K562 (cell line): ENCODE data around the gene KIAA0513. TPM values are rescaled to one million over a fixed set of nuclear protein-coding genes. Genes with fewer than 3 reads are reported as not detected.

Experiments
- BRF2 ChIP-seq: IDR thresholded peaks from 3 replicates; pipeline ENCODE4 v1.6.1; 2011; ENCODE audit warnings: borderline replicate concordance, mild to moderate bottlenecking; ENCODE audit not compliant: insufficient read length, insufficient read depth
- CBFA2T3 ChIP-seq: fragments of 450-650 bp; IDR thresholded peaks from 2 replicates; pipeline ENCODE4 v1.6.1; 2017
- CREBBP ChIP-seq: IDR thresholded peaks from one replicate; pipeline ENCODE4 v1.6.1; 2012; ENCODE audit warnings: low read depth, mild to moderate bottlenecking, control low read depth, inconsistent platforms, low read length
- DEAF1 ChIP-seq: fragments of 450-650 bp; formaldehyde crosslinking; IDR thresholded peaks from 2 replicates; pipeline ENCODE4 v1.4.0; 2020; ENCODE audit warnings: mild to moderate bottlenecking, moderate library complexity
- ETS1 ChIP-seq: conservative IDR thresholded peaks from 2 replicates; pipeline ENCODE4 v1.6.1; 2011; ENCODE audit warnings: low read depth, mild to moderate bottlenecking, low read length; ENCODE audit not compliant: control insufficient read depth
- NFE2 ChIP-seq: IDR thresholded peaks from 2 replicates; pipeline ENCODE4 v1.6.1; 2014; ENCODE audit warnings: antibody characterized with exemption, low read depth
- PHF20 ChIP-seq: fragments of 450-650 bp; IDR thresholded peaks from 2 replicates; pipeline ENCODE4 v1.6.1; 2018; ENCODE audit not compliant: partially characterized antibody
- ZBTB7A ChIP-seq: IDR thresholded peaks from 2 replicates; pipeline ENCODE4 v1.6.1; 2011; ENCODE audit warnings: low read depth, mild to moderate bottlenecking, low read length, moderate library complexity, borderline replicate concordance; ENCODE audit not compliant: control insufficient read depth
- ZNF134 ChIP-seq: fragments of 250-450 bp; sonication (Bioruptor Pico); conservative IDR thresholded peaks from 2 replicates; pipeline ENCODE4 v1.4.0; 2020
- ZNF184 ChIP-seq: sonication (generic); formaldehyde crosslinking; IDR thresholded peaks from 2 replicates; pipeline ENCODE4 v1.5.0; 2020; ENCODE audit warnings: missing genetic modification reagents
- ZNF24 ChIP-seq: fragments of 450-650 bp; IDR thresholded peaks from 2 replicates; pipeline ENCODE4 v1.6.1; 2016
- ZNF444 ChIP-seq: fragments of 250-450 bp; sonication (Bioruptor Pico); IDR thresholded peaks from 2 replicates; pipeline ENCODE4 v1.4.0; 2020; ENCODE audit warnings: mild to moderate bottlenecking, moderate library complexity
- ZNF512 ChIP-seq: IDR thresholded peaks from 2 replicates; pipeline ENCODE4 v1.6.1; 2016; ENCODE audit warnings: missing genetic modification characterization, missing compliant biosample characterization
- ZNF639 ChIP-seq, 2 experiments: fragments of 200-800 bp in 1 of 2; sonication (Bioruptor generic) in 1 of 2; sonication (generic) in 1 of 2; formaldehyde crosslinking in 1 of 2; IDR thresholded peaks in 1 of 2; conservative IDR thresholded peaks in 1 of 2; 2 replicates each; pipeline versions ENCODE4 v1.5.0 to v1.6.1; 2016 to 2020; ENCODE audit warnings: missing compliant biosample characterization in 1 of 2, missing genetic modification characterization in 1 of 2, missing genetic modification reagents in 1 of 2
- polyA plus RNA-seq, 8 experiments: library from polyadenylated mRNA; depleted of rRNA in 4 of 8; stranded (reverse) in 5 of 8; unstranded in 3 of 8; fragments of >200 nt; fragmentation: Nextera tagmentation in 2 of 8; fragmentation: Illumina TruSeq in 1 of 8; extraction: Ambion mirVana in 2 of 8; extraction: Trizol in 1 of 8; gene quantifications; 2 replicates each; pipeline versions ENCODE4 v1.2.1 to v1.2.3, GENCODE V29; 2011 to 2014; ENCODE audit warnings: inconsistent platforms in 1 of 8, missing spikeins in 1 of 8
- total RNA-seq, 7 experiments: library from RNA; depleted of rRNA in 6 of 7; stranded (reverse); fragments of >200 nt in 6 of 7; fragmentation: Illumina TruSeq in 2 of 7; extraction: Trizol in 2 of 7; gene quantifications; 2 replicates each; pipeline versions ENCODE4 v1.2.1 to v1.2.3, GENCODE V29; 2011 to 2021; ENCODE audit warnings: low replicate concordance in 1 of 7

KIAA0513 gene
- total and polyA plus RNA-seq, 9 of the 15 experiments (the other 6 are each of a cell fraction or from before 2014, with no cell fraction given): 0.18 to 13.7 (median 10.2) TPM

GRCh38 chr16:85126705-85127378 is 99.2 kb downstream of the KIAA0513 start (continued):
- TF ChIP-seq DEAF1 (CRISPR knock-in tag) (no peak), CBFA2T3 (peak; percentile 14; the same call in 1 of the 2 replicates), ZNF444 (CRISPR knock-in tag) (no peak), PHF20 (no peak), ZBTB7A (peak; percentile 46; the same call in 1 of the 2 replicates), CREBBP (no peak), ZNF184 (CRISPR knock-in tag) (no peak), ZNF24 (0 out of 2 replicates have a peak, but pooled peaks have one; percentile 3), BRF2 (no peak), ZNF512 (tag) (no peak), ZNF639 (CRISPR knock-in tag; conservative IDR thresholded peaks at IDR 0.05 in 1 of 2, IDR thresholded peaks at IDR 0.05 in 1 of 2) (no peak), NFE2 (no peak), ZNF134 (no peak), ETS1 (no peak)
